Measurements from ENCODE around the gene CELF4.

The CELF4 gene

GRCh38 chr18:37393221-37393827 is 172.3 kb downstream of the CELF4 start:
- peaks cover 39% of the 10 kb centered on the region for H3K27me3 ChIP-seq (ENCODE audit: insufficient read depth, poor library complexity, severe bottlenecking)
- H3K4me3 ChIP-seq (replicated peaks; ENCODE audit: insufficient read depth, low read length), result no peak overlapping the region
- H3K27ac ChIP-seq (replicated peaks), result no peak overlapping the region
- DNase-seq (ENCODE audit: low read depth in 1 of 2, low spot score in 1 of 2), result no peak
- TF ChIP-seq SPI1 (IDR thresholded peaks at IDR 0.05; ENCODE audit: borderline replicate concordance, low read depth) (no peak), GABPA (IDR thresholded peaks at IDR 0.05; ENCODE audit: low read depth) (no peak), POLR2AphosphoS5 (IDR thresholded peaks at IDR 0.05; ENCODE audit: low read depth) (no peak)
- TF ChIP-seq, protein P1, sequence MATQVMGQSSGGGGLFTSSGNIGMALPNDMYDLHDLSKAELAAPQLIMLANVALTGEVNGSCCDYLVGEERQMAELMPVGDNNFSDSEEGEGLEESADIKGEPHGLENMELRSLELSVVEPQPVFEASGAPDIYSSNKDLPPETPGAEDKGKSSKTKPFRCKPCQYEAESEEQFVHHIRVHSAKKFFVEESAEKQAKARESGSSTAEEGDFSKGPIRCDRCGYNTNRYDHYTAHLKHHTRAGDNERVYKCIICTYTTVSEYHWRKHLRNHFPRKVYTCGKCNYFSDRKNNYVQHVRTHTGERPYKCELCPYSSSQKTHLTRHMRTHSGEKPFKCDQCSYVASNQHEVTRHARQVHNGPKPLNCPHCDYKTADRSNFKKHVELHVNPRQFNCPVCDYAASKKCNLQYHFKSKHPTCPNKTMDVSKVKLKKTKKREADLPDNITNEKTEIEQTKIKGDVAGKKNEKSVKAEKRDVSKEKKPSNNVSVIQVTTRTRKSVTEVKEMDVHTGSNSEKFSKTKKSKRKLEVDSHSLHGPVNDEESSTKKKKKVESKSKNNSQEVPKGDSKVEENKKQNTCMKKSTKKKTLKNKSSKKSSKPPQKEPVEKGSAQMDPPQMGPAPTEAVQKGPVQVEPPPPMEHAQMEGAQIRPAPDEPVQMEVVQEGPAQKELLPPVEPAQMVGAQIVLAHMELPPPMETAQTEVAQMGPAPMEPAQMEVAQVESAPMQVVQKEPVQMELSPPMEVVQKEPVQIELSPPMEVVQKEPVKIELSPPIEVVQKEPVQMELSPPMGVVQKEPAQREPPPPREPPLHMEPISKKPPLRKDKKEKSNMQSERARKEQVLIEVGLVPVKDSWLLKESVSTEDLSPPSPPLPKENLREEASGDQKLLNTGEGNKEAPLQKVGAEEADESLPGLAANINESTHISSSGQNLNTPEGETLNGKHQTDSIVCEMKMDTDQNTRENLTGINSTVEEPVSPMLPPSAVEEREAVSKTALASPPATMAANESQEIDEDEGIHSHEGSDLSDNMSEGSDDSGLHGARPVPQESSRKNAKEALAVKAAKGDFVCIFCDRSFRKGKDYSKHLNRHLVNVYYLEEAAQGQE (IDR thresholded peaks at IDR 0.05; ENCODE audit: insufficient replicate concordance, low read depth), result no peak
- TF ChIP-seq, protein P2, sequence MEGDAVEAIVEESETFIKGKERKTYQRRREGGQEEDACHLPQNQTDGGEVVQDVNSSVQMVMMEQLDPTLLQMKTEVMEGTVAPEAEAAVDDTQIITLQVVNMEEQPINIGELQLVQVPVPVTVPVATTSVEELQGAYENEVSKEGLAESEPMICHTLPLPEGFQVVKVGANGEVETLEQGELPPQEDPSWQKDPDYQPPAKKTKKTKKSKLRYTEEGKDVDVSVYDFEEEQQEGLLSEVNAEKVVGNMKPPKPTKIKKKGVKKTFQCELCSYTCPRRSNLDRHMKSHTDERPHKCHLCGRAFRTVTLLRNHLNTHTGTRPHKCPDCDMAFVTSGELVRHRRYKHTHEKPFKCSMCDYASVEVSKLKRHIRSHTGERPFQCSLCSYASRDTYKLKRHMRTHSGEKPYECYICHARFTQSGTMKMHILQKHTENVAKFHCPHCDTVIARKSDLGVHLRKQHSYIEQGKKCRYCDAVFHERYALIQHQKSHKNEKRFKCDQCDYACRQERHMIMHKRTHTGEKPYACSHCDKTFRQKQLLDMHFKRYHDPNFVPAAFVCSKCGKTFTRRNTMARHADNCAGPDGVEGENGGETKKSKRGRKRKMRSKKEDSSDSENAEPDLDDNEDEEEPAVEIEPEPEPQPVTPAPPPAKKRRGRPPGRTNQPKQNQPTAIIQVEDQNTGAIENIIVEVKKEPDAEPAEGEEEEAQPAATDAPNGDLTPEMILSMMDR (IDR thresholded peaks at IDR 0.05; ENCODE audit: insufficient read depth, low read length), result no peak

GRCh38 chr18:37392648-37393047 is 172.9 kb downstream of the CELF4 start:
- TF ChIP-seq, protein P2 (IDR thresholded peaks at IDR 0.05; ENCODE audit: insufficient read depth, low read length), result no peak
- TF ChIP-seq SPI1 (IDR thresholded peaks at IDR 0.05; ENCODE audit: borderline replicate concordance, low read depth) (no peak), POLR2AphosphoS5 (IDR thresholded peaks at IDR 0.05; ENCODE audit: low read depth) (no peak), GABPA (IDR thresholded peaks at IDR 0.05; ENCODE audit: low read depth) (no peak)
- TF ChIP-seq, protein P1 (IDR thresholded peaks at IDR 0.05; ENCODE audit: insufficient replicate concordance, low read depth), result no peak
- peaks cover 37% of the 10 kb centered on the region for H3K27me3 ChIP-seq (ENCODE audit: insufficient read depth, poor library complexity, severe bottlenecking)
- no peak for DNase-seq (ENCODE audit: low read depth in 1 of 2, low spot score in 1 of 2)
- H3K4me3 ChIP-seq (replicated peaks; ENCODE audit: insufficient read depth, low read length), result no peak overlapping the region
- no peak overlapping the region for H3K27ac ChIP-seq (replicated peaks)

DNA sequence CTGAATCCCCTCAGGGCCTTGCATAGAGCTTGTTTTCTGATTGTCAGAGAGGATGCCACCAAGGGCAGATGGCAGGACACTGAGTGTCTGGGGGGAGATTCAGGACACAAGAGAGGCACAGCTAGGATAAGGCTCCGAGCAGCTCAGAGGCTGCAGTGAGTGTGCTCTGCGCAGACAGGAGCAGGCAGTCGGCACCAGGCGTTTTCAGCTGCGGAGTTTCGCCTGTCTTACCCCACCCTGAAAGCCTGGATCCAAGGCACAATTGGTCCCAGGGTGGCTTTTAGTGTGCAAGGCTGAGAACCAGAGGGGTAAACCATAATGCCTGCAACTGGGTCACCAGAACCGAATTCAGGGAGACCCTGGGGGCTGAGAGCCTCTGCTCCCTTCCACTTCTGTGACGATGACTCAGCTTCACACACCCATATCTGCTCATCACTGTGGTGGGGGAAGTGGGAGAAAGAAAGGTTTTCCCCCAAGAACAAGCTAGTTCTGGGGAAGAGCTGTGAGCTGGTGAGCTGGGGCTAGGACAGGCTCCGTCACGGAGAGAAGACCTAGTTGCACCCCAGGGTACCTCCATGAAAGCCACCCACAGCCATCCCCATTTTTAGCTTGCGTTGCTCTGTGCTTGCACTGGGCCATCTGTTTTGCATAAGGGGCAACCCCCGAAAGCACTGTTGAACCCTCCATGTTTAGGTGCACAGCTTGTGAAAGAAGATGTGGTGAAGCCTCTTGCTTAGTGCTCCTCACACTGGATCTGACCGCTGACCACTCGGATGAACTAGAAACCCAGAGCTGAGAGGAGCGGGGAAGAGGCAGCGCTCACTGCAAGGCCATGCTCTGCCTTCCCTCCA is 173.7 kb downstream of the CELF4 start:
- Histone ChIP-seq H3K4me3 (replicated peaks; ENCODE audit: insufficient read depth, low read length) (no peak overlapping the region), H3K27me3 (ENCODE audit: insufficient read depth, poor library complexity, severe bottlenecking) (peaks cover 36% of the 10 kb centered on the region), H3K27ac (replicated peaks) (no peak overlapping the region)
- no peak for DNase-seq (ENCODE audit: low read depth in 1 of 2, low spot score in 1 of 2)
- TF ChIP-seq, protein P2 (IDR thresholded peaks at IDR 0.05; ENCODE audit: insufficient read depth, low read length), result no peak
- TF ChIP-seq SPI1 (IDR thresholded peaks at IDR 0.05; ENCODE audit: borderline replicate concordance, low read depth) (no peak), GABPA (IDR thresholded peaks at IDR 0.05; ENCODE audit: low read depth) (no peak), POLR2AphosphoS5 (IDR thresholded peaks at IDR 0.05; ENCODE audit: low read depth) (no peak)
- TF ChIP-seq, protein P1 (IDR thresholded peaks at IDR 0.05; ENCODE audit: insufficient replicate concordance, low read depth), result no peak
